A673 (cell line): ENCODE data around the gene SNAP91.

Experiments
- EZH2 ChIP-seq: fragments of 200-600 bp; sonication (generic); IDR thresholded peaks from 2 replicates; pipeline ENCODE4 v1.6.1; 2017; ENCODE audit warnings: borderline replicate concordance, low read depth, mild to moderate bottlenecking, mixed read lengths, antibody characterized with exemption, low read length; ENCODE audit not compliant: poor library complexity, severe bottlenecking
- TF ChIP-seq, protein P1 (sequence below): fragments of 300-800, 200-600 bp; sonication (generic); conservative IDR thresholded peaks from 2 replicates; pipeline ENCODE4 v1.5.1; 2017; ENCODE audit warnings: low read depth, mild to moderate bottlenecking, antibody characterized with exemption, low read length, moderate library complexity, mixed read lengths

DNA sequence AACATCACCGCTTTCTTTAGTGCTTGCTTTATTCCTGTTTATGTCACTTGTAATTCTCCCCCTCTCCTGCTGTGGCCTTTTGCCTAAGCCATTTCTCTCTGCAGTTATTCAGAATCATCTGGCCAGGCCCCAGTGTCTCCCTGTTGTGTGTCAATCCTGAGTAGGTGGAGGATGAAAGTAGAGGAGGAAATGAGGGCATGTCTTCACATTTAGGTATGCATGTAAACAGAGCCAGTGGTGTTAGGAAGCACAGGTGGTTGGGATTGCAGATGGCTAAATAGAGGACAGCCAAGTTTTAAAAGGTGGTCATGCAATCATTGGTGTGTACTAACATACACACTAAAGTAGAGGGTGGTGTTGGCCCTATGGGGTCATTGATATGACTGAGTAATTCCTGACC lies 191.4 kb downstream of the SNAP91 start:
- TF ChIP-seq, protein P1, sequence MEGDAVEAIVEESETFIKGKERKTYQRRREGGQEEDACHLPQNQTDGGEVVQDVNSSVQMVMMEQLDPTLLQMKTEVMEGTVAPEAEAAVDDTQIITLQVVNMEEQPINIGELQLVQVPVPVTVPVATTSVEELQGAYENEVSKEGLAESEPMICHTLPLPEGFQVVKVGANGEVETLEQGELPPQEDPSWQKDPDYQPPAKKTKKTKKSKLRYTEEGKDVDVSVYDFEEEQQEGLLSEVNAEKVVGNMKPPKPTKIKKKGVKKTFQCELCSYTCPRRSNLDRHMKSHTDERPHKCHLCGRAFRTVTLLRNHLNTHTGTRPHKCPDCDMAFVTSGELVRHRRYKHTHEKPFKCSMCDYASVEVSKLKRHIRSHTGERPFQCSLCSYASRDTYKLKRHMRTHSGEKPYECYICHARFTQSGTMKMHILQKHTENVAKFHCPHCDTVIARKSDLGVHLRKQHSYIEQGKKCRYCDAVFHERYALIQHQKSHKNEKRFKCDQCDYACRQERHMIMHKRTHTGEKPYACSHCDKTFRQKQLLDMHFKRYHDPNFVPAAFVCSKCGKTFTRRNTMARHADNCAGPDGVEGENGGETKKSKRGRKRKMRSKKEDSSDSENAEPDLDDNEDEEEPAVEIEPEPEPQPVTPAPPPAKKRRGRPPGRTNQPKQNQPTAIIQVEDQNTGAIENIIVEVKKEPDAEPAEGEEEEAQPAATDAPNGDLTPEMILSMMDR, result 0 out of 2 replicates have a peak, but pooled peaks have one; percentile 17
- no peak for TF ChIP-seq EZH2
